ENCODE results near the gene HAPLN3. TPM values are rescaled to one million over a fixed set of nuclear protein-coding genes. Genes with fewer than 3 reads are reported as not detected.

Gene HAPLN3
- total RNA-seq, 2 experiments from 2014 or later, result 37.3 to 49.1 TPM

DNA sequence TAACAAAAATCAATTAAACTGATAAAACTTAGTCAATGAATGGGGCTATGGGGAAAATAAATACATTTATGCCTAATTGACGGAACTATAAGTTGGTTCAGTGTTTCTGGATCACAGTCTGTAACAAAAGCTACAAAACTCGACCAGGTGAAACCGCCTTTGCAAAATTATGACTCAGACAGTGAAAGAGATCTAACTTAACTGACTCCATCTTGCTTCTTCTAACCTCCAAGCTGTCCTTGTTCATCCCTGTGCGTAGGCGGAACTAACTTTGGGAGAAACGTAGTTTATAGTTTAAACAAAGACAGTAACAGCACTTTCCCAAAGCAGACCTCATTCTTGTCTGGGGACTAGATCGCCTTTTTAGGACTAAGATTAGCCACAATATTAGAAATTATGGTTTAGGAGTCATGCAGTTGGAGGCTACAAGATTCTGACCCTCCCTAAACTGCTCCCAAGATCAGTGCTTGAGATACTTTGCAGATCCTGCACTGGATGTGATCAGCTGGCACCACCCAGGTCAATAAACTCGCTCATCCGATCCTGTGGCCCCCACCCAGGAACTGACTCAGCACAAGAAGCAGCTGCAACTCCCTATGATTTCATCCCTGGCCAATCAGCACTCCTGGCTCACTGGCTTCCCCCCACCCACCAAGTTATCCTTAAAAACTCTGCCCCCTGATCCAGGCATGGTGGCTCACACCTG lies 25.0 kb upstream of the HAPLN3 start:
- Mint-ChIP-seq H3K4me3 (no peak overlapping the region), H3K36me3 (no peaks in the 10 kb centered on the region), H3K4me1 (peaks cover 35% of the 10 kb centered on the region), H3K27me3 (peaks cover 16% of the 10 kb centered on the region), H3K27ac (peak overlapping the region; percentile 51), H3K9me3 (ENCODE audit: low read depth) (no peaks in the 10 kb centered on the region)
- CTCF ChIA-PET, result interaction anchor here (0.6 to 2.1 kb wide), 5 partner anchors 16 to 287 kb away, joined by 3 to 22 read pairs (median 4); no protein-coding TSS in a partner anchor
- ATAC-seq, result no peak
- DNase-seq, result no peak

DNA sequence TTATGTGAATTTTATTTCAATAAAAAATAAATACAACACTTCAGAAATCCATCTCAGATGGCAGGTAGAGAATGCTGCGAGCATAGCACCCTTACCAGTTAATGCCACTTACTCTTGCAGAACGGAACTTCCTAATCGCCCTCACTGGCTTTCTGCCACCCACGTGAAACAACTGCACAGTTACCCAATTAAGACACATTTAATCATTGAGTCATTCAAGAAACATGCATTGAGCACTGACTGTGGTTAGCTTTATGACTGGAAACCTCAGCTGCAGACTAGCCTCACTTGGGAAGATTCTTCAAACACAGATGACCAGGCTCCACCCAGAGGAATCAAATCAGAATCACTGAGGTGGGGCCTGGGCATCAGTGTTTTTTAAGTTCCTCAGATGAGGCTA lies 23.4 kb upstream of the HAPLN3 start:
- ATAC-seq (peak; percentile 83), DNase-seq (peak; percentile 73)
- H3K27me3 Mint-ChIP-seq, result peaks cover 15% of the 10 kb centered on the region
- peak overlapping the region; percentile 42 for H3K27ac Mint-ChIP-seq
- CTCF ChIA-PET, result interaction anchor here (1.0 to 2.0 kb wide), 2 partner anchors 14 to 34 kb away, joined by 3 to 8 read pairs; no protein-coding TSS in a partner anchor
- H3K4me3 Mint-ChIP-seq, result no peak overlapping the region
- peaks cover 35% of the 10 kb centered on the region for H3K4me1 Mint-ChIP-seq
- H3K9me3 Mint-ChIP-seq (ENCODE audit: low read depth), result no peaks in the 10 kb centered on the region
- no peaks in the 10 kb centered on the region for H3K36me3 Mint-ChIP-seq

DNA sequence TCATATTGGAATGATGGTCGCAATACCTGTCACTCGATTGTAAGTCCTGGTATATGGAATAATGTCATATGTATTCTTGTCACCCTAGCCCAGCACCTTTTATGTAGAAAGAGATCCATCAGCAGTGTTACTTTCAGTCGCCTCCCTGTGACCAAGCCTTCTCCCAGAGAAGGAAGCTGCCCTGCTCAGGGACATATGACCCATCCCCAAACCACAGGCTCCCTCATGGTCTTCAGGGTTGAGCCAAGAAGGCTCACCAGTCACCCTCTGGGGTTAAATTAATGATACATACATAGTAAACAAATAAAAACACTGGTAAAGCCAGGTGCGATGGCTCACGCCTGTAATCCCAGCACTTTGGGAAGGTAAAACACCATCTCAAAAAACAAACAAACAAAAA lies 22.4 kb upstream of the HAPLN3 start:
- CTCF ChIA-PET, result interaction anchor here (0.6 to 2.0 kb wide), 2 partner anchors 13 to 54 kb away, joined by 3 to 8 read pairs; no protein-coding TSS in a partner anchor
- H3K9me3 Mint-ChIP-seq (ENCODE audit: low read depth), result no peaks in the 10 kb centered on the region
- peaks cover 39% of the 10 kb centered on the region for H3K4me1 Mint-ChIP-seq
- no peaks in the 10 kb centered on the region for H3K36me3 Mint-ChIP-seq
- no peak overlapping the region for H3K27ac Mint-ChIP-seq
- DNase-seq (no peak), ATAC-seq (no peak)
- no peak overlapping the region for H3K4me3 Mint-ChIP-seq
- H3K27me3 Mint-ChIP-seq, result peaks cover 12% of the 10 kb centered on the region

DNA sequence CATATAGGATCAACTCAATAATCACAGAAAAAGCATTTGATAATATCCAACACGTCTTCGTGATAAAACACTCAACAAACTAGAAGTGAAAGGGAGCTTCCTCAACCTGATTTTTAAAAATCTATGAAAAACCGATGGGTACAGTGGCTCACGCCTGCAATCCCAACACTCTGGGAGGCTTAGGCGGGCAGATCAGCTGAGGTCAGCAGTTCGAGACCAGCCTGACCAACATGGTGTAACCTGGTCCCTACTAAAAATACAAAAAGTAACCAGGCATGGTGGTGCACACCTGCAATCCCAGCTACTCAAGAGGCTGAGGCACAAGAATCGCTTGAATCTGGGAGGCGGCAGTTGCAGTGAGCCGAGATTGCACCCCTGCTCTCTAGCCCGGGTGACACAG lies 20.0 kb upstream of the HAPLN3 start:
- peaks cover 5% of the 10 kb centered on the region for H3K27me3 Mint-ChIP-seq
- no peak for ATAC-seq
- CTCF ChIA-PET, result interaction anchor here (2.6 kb wide), 1 partner anchor 11 kb away, joined by 21 read pairs; no protein-coding TSS in a partner anchor
- peaks cover 33% of the 10 kb centered on the region for H3K4me1 Mint-ChIP-seq
- H3K9me3 Mint-ChIP-seq (ENCODE audit: low read depth), result no peaks in the 10 kb centered on the region
- no peak overlapping the region for H3K27ac Mint-ChIP-seq
- H3K36me3 Mint-ChIP-seq, result no peaks in the 10 kb centered on the region
- no peak overlapping the region for H3K4me3 Mint-ChIP-seq
- no peak for DNase-seq

DNA sequence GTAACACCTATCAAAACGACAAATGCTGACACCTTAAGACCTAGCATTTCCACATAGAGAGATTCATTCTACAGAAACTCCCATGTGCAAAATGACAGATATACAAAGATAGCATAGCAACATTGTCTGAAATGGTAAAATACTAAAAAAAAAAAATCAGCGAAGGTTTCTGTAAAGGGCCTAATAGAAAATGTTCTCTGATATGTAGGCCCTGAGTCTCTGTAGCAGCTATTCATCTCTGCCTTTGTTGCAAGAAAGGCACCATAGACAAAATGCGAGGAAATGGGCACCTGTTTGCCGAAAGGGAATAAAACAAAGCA lies 18.5 kb upstream of the HAPLN3 start:
- Mint-ChIP-seq H3K4me1 (peaks cover 21% of the 10 kb centered on the region), H3K36me3 (no peaks in the 10 kb centered on the region), H3K27ac (no peak overlapping the region), H3K9me3 (ENCODE audit: low read depth) (no peaks in the 10 kb centered on the region), H3K27me3 (peaks cover 2% of the 10 kb centered on the region), H3K4me3 (peak overlapping the region; percentile 80)
- CTCF ChIA-PET, result interaction anchor here (1.0 kb wide), 1 partner anchor 9 kb away, joined by 4 read pairs; no protein-coding TSS in a partner anchor
- ATAC-seq (no peak), DNase-seq (no peak)

DNA sequence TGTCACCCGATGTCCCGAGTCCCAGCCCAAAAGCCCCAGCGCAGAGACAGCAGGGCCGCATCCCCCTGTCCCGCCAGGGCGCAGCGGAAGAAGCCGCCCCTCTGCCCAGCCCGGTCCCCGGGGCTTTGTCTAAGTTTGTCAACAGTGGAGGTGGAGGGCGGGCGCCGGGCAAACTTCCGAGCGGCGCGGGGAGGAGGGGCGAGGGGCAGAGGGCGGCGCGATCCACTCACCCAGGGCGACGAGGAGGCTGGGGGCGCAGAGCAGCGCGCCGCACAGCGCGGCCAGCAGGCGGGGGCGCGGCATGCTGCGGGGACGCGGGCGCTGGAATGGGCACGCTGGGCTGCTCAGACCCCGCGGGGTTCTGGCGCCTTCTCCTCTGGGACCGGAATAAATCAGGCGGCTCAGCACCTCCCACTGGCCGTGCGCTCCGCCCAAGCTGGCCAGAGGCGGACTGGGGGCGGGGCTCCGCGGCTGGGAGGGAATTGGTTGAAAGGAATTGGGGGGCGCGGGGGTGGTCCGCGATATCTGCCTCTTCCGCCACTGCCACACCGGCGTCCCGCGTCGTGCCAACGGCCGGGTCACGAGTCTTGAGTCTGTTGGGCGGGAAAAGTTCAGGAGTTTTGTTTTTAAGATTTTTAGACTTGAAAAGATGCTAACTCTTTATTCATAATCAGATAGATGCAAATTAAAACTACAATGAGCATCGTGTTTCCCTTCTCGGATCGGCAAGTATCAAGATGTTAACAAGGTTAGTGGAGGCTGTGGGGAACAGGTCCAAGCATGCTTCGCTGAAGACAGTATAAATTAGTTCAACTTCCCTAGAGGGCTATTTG lies 17.9 kb upstream of the HAPLN3 start, which contains the start of gene MFGE8:
TSS of gene MFGE8 (minus strand) at position 363 of the 833 bp plus-strand sequence. CDS start at position 303, 60 bp downstream.
- ATAC-seq (peak; percentile 95), DNase-seq (peak; percentile 81)
- Mint-ChIP-seq H3K4me1 (peaks cover 15% of the 10 kb centered on the region), H3K9me3 (ENCODE audit: low read depth) (no peaks in the 10 kb centered on the region), H3K4me3 (peak within 1 kb of the TSS; percentile 80), H3K27me3 (peaks cover 2% of the 10 kb centered on the region), H3K36me3 (no peaks in the 10 kb centered on the region), H3K27ac (peak within 1 kb of the TSS; percentile 79)
- CTCF ChIA-PET, result interaction anchor here (1.0 kb wide), 1 partner anchor 8 kb away, joined by 4 read pairs; no protein-coding TSS in a partner anchor

DNA sequence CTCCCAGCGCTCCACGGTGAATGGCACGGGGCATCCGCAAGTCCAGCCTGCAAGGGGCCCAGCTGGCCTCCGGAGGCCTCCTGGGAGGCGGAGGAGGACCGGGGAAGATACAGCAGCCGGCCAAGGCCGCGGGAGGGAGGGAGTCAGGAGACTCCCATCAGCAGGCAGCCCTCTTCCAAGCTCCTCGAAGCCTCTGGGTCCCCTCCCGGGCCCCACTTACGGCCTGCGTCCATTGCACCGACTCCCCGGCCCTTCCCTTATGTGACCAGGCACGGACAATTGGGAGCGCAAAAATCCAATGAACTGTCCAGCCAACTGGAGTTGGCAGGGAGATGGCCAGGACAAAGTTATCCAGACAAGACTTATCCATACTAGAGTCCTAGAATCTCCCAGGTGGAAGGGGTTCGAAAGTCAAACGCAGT lies 17.2 kb upstream of the HAPLN3 start:
- peak overlapping the region; percentile 80 for H3K4me3 Mint-ChIP-seq
- H3K9me3 Mint-ChIP-seq (ENCODE audit: low read depth), result no peaks in the 10 kb centered on the region
- CTCF ChIA-PET, result interaction anchor here (1.3 kb wide), 1 partner anchor 268 kb away, joined by 3 read pairs; no protein-coding TSS in a partner anchor
- DNase-seq (no peak), ATAC-seq (no peak)
- H3K27me3 Mint-ChIP-seq, result peaks cover under 1% of the 10 kb centered on the region
- H3K36me3 Mint-ChIP-seq, result no peaks in the 10 kb centered on the region
- H3K27ac Mint-ChIP-seq, result no peak overlapping the region
- peaks cover 9% of the 10 kb centered on the region for H3K4me1 Mint-ChIP-seq

DNA sequence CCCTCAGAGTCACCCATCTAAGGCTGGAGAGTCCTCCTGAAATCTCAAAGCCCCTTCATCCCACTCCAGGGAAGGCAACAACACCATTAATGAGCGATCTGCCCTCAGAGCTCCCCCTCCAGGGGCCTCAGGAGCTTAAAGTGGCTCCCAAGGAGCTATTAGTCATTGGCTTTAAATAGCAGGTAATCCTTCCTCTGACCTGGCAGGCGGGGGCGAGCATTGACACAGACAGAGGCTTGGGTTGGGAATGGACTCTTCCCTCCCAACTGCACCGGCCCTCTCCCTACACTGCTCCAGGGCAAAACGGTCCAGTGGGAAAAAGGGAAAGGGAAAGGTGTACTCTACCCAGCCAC lies 16.4 kb upstream of the HAPLN3 start:
- Mint-ChIP-seq H3K27ac (no peak overlapping the region), H3K4me1 (peaks cover 9% of the 10 kb centered on the region), H3K27me3 (no peaks in the 10 kb centered on the region), H3K4me3 (peak overlapping the region; percentile 80), H3K36me3 (no peaks in the 10 kb centered on the region), H3K9me3 (ENCODE audit: low read depth) (no peaks in the 10 kb centered on the region)
- CTCF ChIA-PET, result interaction anchor here (1.3 kb wide), 1 partner anchor 269 kb away, joined by 3 read pairs; no protein-coding TSS in a partner anchor
- ATAC-seq (no peak), DNase-seq (no peak)

DNA sequence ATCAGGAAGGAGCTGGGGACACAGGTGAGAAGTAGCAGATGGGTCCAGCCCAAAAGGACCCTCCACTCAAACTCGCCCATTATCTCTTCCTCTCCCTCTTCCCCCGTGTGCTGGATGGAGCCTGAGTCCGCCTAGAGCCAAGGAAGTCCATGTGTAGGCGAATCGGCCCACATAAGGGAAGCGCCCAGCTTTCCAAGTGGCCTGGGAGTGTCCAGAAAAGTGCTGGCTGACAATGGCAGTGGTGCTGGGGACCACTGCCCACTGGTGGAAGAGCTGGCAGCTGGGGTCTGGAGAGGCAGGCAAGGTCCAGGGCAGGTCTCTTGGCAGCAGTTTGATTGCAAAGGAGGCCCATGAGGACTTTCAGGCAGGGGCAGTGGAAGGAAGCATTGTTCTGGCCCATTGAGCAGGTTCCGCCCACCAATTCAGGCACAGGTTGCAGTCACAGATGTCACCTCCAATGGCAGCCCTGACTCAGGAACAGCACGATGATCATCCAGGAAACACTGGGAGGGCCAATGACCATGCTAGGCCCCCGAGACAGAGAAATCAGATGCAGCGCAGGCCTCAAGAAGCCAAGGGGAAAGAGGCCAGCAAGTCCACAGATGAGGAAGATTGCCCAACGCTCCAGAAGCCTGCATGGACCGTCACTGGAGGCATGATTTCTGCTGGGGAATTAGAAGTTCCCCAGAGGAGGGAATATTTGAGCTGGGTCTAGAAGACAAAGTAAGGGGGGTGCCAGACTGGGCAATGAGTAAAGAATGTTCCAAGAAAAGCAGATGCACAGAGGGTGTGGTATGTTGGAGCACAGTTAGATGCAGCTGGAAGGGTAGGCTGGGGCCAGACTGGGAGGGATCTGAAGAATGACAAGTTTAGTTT lies 14.8 kb upstream of the HAPLN3 start:
- no peak for ATAC-seq
- H3K9me3 Mint-ChIP-seq (ENCODE audit: low read depth), result no peaks in the 10 kb centered on the region
- CTCF ChIA-PET, result interaction anchor here (0.7 to 0.8 kb wide), 2 partner anchors 178 to 297 kb away, joined by 3 to 4 read pairs; partner anchors contain the start of gene ABHD2
- H3K27ac Mint-ChIP-seq, result no peak overlapping the region
- peaks cover 10% of the 10 kb centered on the region for H3K4me1 Mint-ChIP-seq
- H3K4me3 Mint-ChIP-seq, result no peak overlapping the region
- no peaks in the 10 kb centered on the region for H3K27me3 Mint-ChIP-seq
- H3K36me3 Mint-ChIP-seq, result no peaks in the 10 kb centered on the region
- no peak for DNase-seq

DNA sequence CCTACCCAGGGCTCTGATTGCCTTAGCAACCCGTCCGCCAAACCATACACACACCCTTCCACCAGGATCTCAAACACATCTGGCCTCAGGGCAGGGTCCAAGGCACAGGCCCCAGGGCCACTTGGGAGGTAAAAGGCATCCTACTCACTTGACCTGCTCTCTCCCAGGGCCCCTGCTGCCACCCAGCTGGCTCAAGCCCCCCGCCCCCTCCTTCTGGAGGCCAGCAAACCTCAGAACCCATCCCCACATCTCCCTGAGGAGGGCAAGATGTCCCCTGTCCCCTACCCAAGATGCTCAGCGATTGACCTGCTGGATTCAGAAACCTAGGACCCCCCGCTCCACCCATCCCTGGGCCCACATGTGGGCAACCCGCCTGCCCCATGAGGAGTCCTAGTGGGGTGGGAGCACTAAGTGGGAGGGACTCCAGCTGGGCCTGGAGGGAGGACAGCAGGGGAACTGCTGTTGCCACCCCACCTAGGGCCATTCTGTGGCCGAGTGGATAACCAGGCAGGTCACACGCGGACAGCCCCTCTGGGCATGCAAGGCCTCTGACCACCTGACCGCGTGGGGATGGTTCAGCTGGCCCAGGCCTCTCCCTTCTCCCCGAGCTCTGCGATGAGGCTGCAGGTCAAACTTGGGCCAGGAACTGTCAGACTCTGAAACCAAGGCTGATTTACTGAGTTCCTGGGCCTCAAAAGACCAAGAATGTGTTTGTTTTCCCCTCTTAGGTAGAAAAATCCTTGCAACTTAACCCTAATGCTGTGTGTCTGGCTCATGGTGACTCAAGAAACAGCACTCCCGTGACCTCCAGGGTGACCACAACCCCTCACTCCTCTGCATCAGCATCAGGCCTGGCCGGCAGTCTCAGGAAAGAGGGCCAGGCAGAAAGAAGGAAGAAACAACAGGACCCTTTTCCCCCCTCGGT lies 13.6 kb upstream of the HAPLN3 start:
- DNase-seq (no peak), ATAC-seq (no peak)
- CTCF ChIA-PET, result interaction anchor here (1.0 to 1.1 kb wide), 2 partner anchors 269 to 284 kb away, joined by 3 to 5 read pairs; no protein-coding TSS in a partner anchor
- H3K4me3 Mint-ChIP-seq, result no peak overlapping the region
- no peaks in the 10 kb centered on the region for H3K27me3 Mint-ChIP-seq
- no peaks in the 10 kb centered on the region for H3K36me3 Mint-ChIP-seq
- peaks cover 22% of the 10 kb centered on the region for H3K4me1 Mint-ChIP-seq
- no peaks in the 10 kb centered on the region for H3K9me3 Mint-ChIP-seq (ENCODE audit: low read depth)
- no peak overlapping the region for H3K27ac Mint-ChIP-seq

DNA sequence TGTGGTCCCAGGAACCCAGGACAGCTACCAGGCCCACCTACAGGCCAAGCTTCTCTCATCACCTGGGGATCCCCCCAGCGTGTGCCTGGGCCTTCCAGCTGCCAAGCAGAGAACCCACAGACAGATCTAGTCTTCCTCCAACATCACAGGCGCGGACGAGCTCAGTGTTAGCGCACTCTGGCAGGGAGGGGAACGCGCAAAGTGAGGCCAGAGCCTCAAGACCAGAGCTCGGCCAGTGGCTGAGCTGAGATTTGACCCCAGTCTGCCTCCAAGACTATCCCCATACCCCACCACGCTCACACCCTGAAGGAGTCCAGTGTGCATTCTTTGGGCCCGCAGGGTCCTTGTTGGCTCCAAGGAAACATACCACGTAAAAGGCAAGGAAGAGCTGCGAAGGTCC lies 12.8 kb upstream of the HAPLN3 start:
- no peak for DNase-seq
- Mint-ChIP-seq H3K4me1 (peaks cover 21% of the 10 kb centered on the region), H3K9me3 (ENCODE audit: low read depth) (no peaks in the 10 kb centered on the region), H3K4me3 (no peak overlapping the region), H3K27ac (no peak overlapping the region), H3K27me3 (no peaks in the 10 kb centered on the region), H3K36me3 (no peaks in the 10 kb centered on the region)
- ATAC-seq, result no peak
- CTCF ChIA-PET, result interaction anchor here (1.0 to 1.1 kb wide), 2 partner anchors 270 to 284 kb away, joined by 3 to 5 read pairs; no protein-coding TSS in a partner anchor

DNA sequence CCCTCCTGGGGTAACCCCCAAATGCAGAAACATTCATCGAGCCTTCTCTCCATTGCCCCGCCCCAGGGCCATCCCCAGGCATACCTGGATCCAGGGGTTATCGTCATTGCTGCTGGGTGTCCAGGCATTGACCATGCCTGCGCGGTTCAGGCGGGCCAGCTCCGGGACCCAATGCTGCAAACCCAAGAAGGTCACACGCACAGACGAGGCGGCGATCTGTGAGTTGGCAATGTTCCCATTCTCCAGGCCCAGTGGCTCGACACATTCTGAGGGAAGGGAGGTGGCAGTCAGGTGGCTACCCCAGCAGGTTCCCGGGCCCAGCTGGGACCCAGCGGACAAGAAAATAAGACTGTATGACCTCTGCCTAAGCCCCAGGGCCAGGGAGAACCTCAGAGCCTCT lies 11.8 kb upstream of the HAPLN3 start:
- no peaks in the 10 kb centered on the region for H3K36me3 Mint-ChIP-seq
- peaks cover 18% of the 10 kb centered on the region for H3K4me1 Mint-ChIP-seq
- no peak for ATAC-seq
- H3K27ac Mint-ChIP-seq, result no peak overlapping the region
- H3K4me3 Mint-ChIP-seq, result no peak overlapping the region
- CTCF ChIA-PET, result no interaction called here
- H3K9me3 Mint-ChIP-seq (ENCODE audit: low read depth), result no peaks in the 10 kb centered on the region
- no peaks in the 10 kb centered on the region for H3K27me3 Mint-ChIP-seq
- DNase-seq, result no peak
